HG03432 (cell line): ENCODE results near the gene GCLM.
"Not testable (repeated sequence)": the region's sequence is repeated elsewhere in the genome, so short reads cannot be mapped to it uniquely, and the experiment has no call there.

ENCODE experiments used
- ATAC-seq: cut with Tn5 transposase; IDR thresholded peaks from one replicate; pipeline ENCODE4 v1.9.1; 2021; ENCODE audit warnings: mild to moderate bottlenecking, moderate library complexity; ENCODE audit not compliant: unreplicated experiment

The GCLM gene, protein sequence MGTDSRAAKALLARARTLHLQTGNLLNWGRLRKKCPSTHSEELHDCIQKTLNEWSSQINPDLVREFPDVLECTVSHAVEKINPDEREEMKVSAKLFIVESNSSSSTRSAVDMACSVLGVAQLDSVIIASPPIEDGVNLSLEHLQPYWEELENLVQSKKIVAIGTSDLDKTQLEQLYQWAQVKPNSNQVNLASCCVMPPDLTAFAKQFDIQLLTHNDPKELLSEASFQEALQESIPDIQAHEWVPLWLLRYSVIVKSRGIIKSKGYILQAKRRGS

DNA sequence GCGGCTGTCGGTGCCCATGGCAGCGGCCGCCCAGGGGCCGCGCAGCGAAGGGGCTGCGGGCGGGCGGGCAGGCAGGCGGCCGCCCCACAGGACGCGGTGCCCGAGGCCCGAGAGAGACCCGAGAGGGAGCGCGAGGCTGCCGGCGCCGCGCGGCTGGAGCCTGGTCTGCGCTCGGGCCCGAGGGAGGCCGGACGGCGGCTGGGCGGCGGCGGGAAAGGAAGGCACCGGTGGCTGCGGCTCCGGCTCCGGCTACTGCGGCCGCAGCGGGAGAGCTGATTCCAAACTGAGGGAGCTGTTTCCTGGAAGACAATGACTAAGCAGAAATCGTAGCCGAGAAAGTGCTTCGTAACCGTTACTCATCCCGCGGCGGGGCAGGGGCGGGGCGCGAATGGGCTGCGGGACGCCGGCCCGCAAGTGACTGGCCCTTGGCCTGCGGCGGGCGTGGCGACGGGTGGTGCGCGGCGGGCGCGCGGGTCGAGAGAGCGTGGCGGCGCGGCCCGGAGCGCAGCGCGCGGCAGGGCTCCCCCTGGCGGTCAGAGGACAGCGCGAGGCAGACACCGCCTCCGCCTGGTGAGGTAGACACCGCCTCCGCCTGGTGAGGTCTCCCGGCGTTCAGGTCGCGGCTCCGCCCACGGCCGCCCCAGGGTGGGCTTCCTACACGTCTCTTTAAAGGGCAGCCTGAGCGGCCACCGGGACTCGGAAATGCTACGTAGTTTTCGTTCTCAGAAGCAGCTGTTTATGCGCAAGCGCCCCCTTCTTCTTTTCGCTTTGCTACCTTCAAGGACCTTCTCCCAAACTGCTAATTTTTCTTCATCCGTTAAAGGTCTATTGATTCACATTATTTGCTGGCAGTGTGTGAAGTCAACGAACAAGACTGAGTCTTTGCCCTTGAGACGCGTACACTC lies at the start of gene GCLM:
TSS of gene GCLM (minus strand) at position 285 of the 905 bp plus-strand sequence. CDS start at position 18, 267 bp downstream.
- peak; percentile 95 for ATAC-seq

DNA sequence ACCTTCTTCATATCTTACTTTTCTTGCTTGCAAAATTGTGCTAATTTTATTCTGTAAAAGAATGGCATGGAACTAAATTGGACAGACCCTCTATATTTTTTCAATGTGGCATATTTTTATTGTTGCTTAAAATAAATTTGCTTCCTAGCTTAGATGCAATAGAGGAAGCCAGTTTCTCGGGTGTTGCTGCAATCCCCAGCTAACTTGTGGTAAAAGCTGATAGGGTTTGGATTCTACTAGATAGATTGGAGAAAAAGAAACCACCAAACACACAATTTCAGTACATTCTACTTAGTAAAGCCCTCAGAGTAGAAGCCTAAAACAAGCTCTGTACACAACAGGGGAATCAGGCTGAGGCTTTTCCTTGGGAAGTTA lies 49.5 kb upstream of the GCLM start:
- no peak for ATAC-seq

DNA sequence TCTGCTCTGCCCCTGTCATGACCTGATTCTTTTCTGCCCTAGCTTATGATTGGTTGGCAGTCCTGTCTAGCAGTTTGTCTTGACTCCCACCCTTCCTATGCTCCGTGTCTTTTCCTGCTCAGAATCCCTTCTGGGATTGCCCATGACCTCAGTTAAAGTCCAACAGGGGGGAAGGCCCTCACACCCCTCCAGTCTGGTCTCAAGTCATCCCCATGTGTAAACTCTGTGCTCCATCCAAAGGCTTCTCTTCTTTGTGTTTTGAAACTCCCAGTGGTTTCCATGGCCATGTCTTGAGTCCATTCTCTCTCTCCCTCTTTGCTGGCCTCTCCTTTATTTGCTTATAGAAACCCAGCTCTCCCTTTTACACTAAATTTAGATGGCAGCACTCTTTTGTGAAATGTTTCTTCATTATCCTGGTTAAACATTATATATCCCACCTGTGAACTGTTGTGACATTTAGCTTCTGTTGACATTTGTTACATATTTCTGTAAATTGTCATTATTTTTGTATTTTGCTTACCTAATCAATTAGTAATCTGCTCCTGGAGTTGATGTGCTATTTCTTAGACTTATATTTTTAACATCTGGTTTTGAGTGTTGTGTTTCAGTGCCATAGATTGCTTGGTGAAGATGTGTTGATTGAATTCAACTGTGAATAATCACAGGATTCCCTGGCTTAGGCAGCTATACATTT lies 48.9 kb upstream of the GCLM start:
- no peak for ATAC-seq

DNA sequence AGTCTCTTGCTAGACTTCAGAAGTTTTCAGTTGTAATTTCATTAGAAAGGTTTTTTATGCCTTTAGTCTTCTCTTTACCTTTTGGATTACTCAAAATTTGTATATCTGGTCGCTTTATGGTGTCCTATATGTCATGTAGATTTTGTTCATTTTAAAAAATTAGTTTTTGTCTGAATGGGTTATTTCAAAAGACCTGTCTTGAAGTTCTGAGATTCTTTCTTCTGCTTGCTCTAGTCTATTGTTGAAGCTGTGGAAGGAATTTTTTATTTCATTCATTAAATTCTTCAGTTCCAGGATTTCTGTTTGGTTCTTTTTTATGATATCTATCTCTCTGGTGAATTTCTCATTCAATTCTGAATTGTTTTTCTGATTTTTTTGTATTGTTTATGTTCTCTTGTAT lies 46.5 kb upstream of the GCLM start:
- no peak for ATAC-seq

DNA sequence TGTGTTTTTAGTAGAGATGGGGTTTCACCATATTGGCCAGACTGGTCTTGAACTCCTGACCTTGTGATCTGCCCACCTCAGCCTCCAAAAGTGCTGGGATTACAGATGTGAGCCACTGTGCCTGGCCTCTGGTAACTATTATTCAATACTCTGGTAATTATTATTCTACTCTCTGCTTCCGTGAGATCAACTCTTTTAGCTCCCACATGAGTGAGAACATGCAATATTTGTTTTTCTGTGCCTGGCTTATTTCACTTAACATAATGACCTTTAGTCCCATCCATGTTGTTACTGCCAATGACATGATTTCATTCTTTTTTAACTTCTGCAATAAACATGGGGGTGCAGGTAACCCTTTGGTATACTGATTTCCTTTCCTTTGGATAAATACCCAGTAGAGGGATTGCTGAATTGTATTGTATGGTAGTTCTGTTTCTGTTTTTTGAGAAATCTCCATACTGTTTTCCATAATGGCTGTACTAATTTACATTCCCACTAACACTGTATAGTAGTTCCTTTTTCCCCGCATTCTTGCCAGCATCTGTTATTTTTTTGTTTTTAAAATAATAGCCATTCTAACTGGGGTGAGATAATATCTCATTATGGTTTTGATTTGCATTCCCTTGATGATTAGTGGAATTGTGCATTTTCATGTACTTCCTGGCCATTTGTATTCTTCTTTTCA lies 37.9 kb upstream of the GCLM start:
- not testable (repeated sequence) for ATAC-seq

DNA sequence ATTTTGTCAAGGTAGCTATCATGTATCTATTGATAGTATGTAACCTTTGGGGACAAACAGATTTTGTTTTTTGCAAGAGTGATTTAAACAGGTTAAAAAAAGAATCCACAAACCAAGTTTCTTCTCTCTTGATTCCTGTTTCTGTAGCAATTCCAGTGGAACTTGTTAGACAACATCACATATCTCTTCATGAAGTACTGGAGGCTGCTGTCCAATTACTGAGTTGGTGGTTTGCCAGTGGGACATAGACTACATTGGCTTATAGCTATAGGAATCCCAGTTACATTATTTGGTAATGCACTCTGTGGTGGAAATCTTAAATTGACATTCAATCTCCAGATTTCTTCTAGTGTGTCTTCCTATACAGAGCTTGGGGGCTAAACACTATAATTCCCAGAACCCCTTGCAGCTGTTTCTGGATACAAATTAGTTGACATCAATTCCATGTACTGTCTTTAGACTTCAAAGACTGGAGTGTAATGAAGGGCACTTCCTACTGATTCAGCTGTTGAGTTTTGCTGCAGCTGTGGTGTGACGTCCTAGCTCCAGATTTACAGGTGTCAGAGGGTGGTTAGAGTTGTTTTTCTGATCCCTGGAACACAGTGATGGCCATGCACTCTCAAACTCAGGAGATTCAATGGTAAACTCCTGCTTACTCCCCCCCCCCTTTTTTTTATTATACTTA lies 29.4 kb upstream of the GCLM start:
- no peak for ATAC-seq

DNA sequence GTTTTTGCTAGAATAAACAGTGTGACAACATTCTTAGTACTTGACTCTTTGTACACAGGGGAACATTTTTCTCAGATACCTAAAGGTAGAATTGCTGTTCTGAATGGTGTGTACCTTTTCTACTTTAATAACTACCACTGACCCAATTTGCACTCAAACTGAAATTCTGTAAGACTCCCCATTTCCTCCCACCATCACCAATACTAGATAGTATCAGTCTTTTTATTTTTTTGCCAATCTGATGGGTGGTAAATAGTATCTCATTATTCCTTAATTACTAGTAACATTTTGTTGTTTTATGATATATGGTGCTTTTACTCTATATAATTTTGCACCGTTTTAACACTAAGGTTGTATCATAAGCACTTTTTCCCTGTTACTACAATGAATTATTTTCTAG lies 28.8 kb upstream of the GCLM start:
- no peak for ATAC-seq

DNA sequence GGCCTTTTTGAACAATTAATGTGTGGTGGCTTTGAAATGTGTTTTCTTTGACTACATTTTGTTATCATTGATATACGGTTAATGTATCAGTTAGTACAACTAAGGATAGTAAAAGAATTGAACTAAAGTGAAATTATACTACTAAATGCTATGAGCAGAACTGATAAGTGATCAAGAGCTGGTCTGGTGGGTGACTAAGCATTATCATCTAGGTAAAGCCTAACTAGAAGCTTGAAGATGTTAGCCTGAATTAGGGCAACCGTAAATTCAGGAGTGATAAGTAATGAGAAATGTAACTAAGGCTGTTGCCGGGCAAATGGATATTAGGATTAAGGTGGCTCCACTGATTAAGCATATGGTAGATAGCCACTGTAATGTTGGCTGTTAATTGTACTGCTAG lies 16.0 kb upstream of the GCLM start:
- ATAC-seq, result no peak

DNA sequence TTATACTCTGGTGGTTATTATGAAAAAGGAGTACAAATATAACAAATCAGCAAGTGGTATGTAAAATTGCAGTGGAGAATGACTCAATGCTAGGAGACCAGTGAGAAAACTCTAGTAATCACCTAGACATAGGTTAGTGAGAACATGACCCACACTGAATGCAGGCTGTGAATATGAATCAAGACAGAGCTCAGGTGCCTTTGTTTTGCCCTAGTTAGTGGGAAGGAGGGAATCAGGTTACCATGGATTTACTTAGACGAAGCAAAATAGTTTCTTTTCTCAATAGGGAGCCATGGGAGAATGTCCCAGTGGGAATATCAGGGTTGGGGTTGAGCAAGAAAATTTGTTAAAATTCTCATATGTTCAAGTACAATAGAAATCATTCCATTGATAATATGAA lies 10.6 kb upstream of the GCLM start:
- no peak for ATAC-seq

DNA sequence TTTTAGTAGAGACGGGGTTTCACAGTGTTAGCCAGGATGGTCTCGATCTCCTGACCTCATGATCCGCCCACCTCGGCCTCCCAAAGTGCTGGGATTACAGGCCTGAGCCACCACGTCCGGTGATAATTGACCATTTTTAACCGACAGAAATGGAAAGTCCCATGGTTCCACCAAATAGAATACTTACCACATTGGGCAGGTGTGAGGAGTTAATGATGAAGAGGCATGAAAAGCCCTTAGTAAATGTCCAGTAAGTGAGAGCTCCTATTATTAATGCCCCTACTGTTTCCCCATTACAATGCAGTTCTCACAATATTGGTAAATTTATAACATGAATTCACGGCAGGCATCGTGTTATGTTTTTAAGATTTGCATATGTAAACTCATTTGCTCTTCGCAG lies 8.1 kb upstream of the GCLM start:
- no peak for ATAC-seq

DNA sequence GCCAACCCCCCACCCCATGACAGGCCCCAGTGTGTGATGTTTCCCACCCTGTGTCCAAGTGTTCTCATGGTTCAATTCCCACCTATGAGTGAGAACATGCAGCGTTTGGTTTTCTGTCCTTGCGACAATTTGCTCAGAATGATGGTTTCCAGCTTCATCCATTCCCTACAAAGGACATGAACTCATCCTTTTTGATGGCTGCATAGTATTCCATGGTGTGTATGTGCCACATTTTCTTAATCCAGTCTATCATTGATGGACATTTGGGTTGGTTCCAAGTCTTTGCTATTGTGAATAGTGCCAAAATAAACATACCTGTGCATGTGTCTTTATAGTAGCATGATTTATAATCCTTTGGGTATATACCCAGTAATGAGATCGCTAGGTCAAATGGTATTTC lies 1.6 kb upstream of the GCLM start:
- ATAC-seq, result not testable (repeated sequence)

DNA sequence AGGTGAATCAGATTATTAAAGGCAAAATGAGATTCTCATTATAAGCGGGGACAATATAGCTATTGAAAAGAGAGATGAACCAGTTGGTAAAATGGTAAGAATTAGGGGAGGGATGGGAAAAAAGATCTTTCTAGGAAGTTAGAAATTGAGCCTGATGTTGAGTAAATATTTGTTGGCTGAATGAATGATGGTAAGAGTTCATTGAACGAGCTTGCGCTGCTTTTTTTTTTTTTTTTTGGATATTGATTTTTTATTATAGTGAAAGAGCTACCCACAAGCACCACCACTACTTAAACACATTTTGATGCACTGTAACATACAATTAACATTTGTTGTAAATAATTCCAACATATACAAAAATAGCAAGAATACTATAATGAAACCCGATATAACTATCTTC lies 1.1 kb upstream of the GCLM start:
- no peak for ATAC-seq

DNA sequence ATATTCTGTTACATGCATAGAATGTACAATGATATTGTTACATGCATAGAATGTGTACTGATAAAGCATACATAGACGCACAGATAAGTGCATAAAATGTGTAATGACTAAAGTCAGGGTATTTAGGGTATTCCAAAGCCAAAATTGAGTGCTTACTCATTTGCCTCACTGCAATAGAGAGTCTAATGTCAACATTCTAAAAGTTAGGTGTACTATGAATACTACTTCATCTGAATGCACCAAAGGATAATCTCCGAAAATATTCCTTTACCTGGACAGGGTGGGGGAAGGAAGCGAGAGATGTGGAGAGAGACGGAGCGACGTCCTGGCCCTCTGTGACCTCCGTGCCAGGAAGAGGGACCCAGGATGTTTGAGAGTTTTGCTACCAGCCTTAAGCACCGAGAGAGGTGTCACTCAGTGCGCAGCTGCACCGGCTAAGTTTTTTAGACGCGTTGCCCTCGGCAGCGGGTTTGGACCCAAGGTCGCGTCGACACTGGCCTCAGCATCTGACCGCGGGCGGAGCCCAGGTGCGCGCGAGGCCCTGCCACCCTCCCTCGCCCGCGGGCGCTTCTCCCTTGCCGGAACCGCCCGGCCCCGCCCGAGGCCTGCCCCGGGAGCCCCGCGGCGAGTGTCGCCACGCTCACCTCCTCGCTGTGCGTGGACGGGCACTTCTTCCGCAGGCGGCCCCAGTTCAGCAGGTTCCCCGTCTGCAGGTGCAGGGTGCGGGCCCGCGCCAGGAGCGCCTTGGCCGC lies 660 bp downstream of the GCLM start:
- ATAC-seq, result peak; percentile 47

DNA sequence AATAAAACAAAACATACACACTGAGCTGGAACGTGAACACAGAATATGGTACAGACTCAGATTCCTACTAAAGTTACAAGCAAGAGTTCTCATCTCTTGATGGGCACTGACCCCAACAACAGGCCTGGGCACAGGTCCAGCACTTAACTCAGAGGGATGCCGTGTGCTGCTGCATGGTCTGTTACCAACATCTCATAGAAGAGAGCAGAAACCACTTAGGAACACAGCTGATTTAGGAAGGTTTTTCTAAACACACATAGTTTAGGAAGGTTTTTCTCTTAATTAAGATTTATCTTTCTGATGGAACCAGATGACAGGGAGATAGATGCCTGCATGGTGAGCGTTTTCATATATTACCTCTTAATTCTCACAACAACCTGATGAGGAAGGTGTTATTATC lies 1.5 kb downstream of the GCLM start:
- no peak for ATAC-seq

DNA sequence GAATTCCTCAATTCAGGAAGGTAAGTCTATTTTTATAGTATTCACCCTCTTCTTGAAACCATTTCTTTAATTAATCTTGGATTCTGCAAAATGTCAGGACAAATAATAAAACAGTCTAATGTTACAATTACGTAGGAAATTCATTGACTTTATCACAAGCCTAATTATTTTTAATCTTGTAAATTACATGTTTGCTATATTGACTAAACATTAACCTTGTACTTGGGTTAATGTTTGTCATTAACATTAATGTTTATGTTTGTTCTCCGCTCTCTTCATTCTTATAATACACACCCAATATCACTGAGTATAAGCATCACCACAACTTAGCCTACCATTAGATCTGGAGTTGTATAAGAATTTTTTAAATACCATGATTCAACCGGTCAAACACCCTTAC lies 2.8 kb downstream of the GCLM start:
- no peak for ATAC-seq

DNA sequence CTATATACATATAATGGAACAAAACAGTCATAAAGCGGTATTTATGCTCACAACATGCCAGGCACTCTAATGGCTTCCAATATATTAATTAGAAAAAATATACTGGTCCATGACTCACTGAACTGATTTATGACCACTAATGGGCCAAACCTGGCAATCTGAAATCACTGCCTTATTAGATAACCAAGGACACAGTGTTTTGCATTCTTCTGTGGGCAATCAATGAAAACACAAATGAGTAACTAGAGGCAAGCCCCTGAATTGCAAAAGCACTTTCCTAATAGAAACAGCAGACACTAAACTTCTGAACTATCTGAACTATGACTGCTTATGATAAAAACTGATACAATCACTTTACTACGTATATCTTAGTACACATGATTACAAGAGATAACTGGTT lies 3.5 kb downstream of the GCLM start:
- ATAC-seq, result no peak

DNA sequence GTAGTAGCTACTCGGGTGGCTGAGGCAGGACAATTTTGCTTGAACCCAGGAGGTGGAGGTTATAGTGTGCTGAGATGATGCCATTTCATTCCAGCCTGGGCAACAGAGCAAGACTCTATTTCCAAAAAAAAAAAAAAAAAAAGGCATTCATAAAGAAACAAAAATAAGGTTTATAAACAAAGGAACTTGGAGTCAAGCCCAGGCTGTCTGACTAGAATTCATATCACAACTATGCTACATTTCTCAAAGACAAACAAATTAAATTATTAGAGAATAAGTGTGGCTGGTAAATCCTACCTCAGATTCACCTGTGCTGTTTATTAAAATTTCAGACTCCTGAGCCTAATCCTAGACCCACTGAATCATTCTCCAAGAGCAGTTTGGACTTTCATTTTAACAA lies 4.2 kb downstream of the GCLM start:
- no peak for ATAC-seq

DNA sequence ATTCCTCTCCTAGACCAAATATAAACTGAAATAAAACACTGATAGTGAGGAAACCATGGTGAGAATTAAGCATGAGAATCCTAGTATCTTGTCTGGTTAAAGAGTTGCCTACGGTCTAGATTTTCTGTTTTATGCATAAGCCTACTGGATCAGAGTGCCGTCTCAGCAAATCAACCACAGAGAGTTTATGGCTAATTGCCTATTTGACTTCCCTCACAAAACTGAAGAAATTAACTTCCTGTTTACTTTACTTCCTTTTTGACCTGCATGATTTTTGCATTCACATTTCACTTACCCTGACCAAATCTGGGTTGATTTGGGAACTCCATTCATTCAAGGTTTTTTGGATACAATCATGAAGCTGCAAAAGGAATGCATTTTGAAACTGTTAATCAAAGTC lies 5.0 kb downstream of the GCLM start:
- ATAC-seq, result no peak

DNA sequence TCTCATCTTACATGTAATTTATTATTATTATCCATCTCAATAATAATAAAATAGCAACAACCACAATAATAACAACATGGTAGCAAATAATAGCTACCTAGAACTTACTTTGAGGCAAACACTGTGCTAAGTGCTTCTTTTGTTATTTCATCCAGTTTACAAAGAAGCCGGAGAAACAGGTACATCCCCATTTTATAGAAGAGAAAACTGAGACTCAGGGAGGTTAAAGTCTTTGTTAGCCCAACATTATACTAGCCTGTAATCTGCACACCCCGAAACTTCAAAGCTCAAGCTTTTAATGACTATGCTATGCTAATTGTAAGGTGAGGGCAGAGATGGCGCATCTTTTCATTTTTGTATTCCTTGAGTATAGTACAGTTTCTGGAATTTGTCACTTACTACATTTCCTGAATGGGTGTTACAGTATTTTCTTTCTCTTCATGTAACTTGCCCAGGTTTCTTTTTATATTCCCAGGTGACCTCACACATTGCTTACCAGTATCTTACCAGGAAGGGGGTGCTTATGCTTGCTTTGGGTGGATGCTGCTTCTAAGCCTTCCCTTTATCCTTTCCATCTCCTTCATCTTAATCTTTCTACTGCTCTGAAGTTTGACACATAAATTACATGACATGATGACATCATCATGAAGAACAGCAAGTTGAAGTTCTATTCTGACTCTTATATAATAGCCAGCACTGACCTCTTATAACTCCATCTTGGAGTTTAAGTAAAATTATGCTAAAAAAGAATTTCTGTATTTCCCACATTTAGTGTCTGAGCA lies 8.3 kb downstream of the GCLM start:
- no peak for ATAC-seq
